HG02571 (cell line): Measurements from ENCODE around the gene CASZ1.

Experiments used
- ATAC-seq: cut with Tn5 transposase; IDR thresholded peaks from one replicate; pipeline ENCODE4 v1.9.1; 2021; ENCODE audit warnings: mild to moderate bottlenecking, moderate library complexity; ENCODE audit not compliant: unreplicated experiment

Gene CASZ1

GRCh38 chr1:10755970-10756521 is 40.4 kb downstream of the CASZ1 start:
- ATAC-seq, result no peak

GRCh38 chr1:10754568-10755329 is 41.7 kb downstream of the CASZ1 start:
- ATAC-seq, result no peak

DNA sequence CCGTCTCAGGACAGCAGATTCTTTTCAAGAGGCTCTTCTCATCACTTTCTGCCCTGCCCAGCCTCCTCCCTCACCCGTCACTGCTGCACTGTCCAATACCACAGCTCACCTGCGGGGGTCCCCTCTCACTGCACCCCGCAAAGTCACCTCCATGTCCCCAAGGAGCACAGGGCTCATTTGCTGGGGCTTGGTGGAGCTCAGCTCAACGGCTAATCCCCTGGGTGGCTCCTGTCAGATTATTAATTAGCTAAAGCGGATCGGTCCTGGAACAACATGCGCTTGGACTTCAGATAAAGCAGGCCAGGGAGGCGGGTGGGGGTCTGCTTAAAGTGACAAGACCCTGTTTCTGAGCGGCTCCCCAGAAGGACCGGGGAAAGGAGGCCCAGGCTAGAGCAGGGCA is 43.1 kb downstream of the CASZ1 start:
- ATAC-seq, result no peak

DNA sequence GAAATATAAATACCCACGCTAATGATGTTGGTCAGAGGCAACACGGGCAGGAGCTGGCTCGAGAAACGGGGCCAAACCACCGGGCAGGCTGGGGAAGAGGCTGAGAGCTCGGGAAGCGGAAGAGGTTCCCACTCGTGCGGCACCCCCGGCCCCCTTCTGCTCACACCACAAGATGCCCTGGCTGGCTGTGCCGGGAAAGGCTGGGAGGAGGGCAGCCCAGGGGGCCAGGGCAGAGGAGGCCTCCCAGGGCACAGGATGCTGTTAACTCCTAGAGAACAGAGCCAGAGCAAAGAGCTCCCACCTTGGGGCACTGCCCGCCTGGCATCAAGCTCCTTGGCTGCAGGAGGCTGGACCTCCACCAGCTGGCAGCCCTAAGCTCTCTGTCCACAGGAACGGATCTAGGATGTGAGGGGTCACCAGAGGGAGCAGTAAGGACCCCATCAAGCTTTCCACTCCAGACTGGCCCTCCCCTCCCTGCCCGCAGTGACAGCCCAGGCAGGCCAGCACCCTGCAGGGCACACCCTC is 44.8 kb downstream of the CASZ1 start:
- no peak for ATAC-seq

GRCh38 chr1:10751160-10751559 is 45.3 kb downstream of the CASZ1 start:
- ATAC-seq, result no peak

DNA sequence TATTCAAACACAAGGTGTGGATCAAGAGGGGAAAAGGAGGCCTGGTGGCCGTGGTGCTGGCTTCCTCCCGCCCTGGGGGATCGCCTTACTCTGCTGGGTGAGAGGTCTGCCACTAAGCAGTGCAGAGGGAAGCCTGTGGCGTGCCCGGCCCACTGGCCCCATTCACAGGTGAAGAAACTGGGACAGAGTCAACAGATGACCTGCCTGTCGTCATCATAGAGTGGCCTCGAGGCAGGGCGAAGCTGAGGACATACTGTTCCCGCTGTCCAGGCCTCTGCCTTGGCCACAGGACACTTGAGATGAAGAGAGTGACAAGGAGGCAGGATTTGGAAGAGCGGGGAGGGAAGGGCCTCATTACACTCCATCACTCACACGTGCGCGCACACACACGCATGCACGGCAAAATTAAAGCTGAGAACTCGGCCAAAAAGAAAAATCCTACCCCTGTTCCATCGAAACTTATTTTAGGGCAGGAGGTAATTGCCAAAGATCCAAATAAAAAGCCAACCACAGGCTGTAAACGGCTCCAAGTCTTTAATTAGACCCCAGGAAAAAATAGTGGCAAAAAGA is 50.5 kb downstream of the CASZ1 start:
- no peak for ATAC-seq

DNA sequence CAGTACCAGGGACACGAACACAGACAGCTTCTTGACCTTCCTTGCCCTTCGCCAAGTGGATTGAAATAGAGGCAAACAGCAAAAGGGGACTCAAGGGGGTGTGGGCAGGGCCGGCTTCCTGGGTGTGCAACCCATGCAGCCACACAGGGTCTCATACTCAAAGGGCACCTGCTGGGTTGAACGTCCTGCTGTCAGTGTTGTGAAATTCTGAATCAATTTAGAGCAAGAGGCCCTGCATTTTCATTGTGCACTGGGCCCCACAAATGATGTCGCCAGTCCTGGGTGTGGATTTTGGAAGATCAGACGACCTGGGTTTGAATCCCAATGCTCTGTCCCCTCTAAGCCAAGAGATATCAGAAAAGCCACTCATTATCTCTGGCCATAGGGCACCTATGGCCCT is 51.1 kb downstream of the CASZ1 start:
- no peak for ATAC-seq

DNA sequence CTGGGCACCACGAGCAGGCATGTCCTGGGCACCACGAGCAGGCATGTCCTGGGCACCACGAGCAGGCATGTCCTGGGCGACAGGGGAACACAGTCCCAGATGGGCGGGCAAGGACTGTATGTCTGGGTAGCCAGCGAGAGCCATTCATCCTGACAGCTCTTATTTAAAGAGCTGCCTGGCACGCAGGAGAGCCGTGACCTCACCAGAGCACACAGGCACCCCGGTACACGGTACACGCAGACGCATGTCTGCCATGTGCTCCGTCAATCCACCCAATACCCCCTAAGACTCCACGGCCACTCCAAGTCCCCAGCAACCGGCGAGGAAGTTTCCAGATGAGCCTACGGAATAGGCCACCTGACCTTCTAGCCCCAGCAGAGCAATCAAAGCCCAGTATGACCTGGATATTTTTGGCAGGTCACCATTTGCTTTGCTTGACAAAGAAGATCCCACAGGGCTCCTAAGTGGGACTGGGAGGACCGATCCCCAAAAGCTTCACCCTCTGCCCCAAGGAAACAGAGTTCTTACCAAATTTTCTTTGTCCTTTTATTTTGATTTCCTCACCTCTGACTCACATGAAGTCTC is 51.7 kb downstream of the CASZ1 start:
- no peak for ATAC-seq

DNA sequence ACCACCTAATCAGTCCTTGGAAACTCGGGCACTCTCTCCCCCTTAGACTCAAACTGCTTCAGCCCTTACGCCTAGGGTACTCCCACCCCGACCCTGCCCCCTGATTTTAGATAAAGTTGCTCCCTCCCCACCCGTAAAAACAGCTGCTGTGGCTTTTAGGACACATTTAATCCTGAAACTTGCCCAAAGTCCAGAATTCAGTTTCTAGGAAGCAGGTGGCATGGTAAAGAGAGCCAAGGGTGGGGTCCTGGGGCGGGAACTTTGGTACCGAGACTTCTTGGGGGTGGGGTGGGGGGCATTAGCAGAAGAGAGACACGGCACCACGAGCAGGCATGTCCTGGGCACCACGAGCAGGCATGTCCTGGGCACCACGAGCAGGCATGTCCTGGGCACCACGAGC is 52.4 kb downstream of the CASZ1 start:
- ATAC-seq, result no peak

DNA sequence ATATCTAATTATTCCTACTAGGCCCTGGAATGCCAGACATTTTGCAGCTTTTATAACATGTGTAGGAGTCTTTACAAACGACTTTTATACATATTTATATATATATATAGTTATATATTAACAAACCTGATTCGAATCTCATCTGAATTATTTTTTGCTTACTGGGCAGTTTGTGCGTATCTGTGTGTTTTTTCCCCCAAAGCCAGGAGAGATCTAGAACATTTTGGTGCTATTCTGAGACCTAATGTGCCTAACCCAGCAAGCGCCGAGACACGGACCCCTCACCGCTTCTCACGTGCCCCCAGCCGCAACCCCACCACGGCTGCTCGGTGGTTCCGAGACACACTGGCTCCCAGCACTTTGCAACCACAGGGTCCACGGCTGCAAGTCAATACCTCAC is 54.8 kb downstream of the CASZ1 start:
- no peak for ATAC-seq

GRCh38 chr1:10740123-10740522 is 56.3 kb downstream of the CASZ1 start:
- no peak for ATAC-seq

DNA sequence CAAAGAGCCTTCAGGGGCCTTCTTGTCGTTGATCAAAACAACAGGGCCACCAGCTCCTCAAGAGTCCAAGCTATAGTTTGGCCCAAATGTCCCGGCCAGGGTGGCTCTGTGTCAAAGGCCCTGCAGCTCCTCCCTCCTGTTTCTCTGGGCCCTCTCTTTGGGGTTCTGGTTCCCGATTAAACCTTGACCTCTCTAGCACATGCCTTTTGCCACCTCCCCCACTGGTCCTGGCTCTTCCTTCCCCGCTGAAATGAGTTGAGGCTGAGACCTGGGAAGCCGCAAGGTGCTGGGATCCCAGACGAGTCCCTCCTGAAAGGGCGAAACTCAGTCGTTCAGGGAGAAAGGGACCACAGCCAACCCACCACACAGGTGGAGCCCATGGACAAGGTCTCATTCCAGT is 56.9 kb downstream of the CASZ1 start:
- no peak for ATAC-seq

GRCh38 chr1:10738061-10739058 is 58.1 kb downstream of the CASZ1 start:
- no peak for ATAC-seq

DNA sequence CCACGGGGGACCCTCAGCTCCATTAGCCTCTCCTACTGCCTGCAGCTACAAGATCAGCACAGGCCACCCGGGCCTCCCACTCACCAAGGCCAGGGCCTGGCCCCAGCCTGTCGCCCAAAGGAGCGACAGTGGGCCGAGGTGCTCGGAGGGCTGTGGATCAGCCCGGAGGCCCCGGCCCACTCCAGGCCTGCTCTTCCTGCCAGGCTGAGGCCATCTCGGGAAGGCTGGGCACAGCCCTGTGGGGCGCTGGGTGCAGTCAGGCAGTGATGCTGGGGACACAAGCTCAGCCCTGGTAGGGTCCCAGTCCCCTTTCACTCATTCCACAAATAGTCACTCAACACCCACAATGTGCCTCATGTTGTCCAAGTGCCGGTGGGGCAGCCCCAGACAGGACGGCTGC is 58.8 kb downstream of the CASZ1 start:
- no peak for ATAC-seq

DNA sequence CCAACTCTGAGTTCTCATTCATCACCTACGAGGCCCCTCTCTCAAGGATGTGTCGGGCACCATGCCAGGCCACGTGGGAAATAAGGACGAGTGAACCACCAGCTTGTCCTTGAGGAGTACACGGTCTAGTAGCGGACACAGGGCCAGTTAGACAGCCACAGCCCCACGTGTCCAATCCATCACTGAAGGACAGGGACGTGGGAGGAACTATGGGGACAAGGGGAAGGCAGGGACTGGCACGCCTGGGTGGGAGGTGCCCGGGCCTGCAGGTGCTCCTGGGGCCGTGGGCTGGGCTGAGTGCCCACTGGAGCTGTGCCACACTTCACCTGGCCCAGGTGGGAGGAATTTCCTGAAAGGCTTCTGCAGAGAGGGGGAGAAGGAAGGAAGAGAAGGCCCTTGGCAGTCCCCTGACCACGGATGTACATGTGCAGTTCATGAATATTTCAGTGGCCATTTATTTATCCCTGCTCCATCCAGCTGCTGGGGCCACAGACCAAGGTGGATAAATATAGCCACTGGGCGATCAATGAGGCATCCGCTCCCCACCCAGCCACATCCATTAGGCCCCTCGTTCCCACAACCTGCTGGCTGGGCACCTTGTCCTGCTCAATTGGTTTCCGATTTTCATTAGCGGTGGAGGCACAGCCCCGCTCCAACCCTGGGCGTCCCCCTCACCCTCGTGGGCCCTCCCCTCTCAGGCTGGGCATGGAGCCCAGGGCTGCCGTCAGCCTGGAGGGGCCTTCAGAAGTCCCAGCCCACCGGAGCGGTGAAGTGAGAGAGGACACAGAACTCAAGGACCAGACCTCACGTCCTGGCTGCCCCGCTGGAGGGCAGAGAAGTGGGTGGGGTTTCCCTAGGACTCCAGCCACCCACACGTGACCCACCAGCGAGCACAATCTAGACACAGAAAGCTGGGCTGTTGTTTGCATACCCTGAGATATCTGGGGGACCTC is 59.5 kb downstream of the CASZ1 start:
- ATAC-seq, result no peak

DNA sequence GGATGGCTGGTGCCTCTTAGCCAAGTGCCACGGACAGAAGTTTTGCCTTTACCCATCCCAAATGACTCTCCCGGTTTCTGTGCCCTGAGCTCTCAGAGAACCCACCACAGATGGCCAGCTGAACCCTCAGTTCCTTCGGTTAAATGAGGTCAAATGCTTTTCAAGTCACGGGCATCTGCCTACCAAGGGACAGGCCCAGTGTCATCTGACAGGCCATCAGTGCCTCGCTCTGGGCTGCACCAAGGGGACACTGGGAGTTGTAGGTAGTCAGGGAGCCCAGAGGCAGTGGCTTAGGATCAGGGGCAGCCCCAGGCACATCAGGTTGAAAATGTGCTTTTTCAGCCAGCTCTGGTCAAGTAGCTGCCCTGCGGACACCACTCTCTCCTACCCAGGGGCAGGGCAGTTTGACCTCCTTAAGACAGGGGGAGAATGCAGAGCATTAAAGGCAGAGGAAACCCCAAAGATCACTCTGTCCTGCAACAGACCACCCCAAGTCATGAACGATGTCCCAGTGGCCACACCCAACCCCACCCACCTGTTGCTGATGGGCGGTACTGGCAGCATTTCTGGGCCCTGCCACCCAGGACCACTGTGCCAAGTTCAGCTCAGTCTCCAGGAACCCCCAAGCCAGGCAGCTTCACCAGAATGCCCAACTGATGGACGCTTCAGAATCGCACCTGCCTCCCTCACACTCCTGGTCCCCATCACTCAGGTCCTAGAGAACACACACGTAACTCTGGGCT is 60.7 kb downstream of the CASZ1 start:
- no peak for ATAC-seq

GRCh38 chr1:10734962-10735544 is 61.4 kb downstream of the CASZ1 start:
- ATAC-seq, result no peak

DNA sequence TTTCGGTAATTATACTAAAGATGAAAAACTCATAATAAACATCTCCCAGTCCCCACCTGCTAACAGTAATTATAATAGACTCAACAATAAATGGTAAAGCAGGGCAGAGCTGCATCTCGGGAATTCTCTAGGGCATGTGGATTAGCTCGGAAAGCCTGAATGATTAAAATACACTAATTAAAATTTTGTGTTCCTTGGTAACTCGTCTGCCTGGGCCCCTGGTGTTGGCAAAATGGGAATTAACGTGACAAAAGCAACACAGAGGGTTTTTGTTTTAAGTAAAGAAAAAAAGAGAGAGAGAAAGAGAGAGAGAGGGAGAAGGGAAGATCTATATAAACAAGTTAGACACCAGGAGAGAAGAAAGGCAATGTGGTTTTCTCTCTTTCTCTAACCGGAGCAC is 62.1 kb downstream of the CASZ1 start:
- no peak for ATAC-seq
